ENCODE measurements around the gene ZNF865. TPM values are rescaled to one million over a fixed set of nuclear protein-coding genes. Genes with fewer than 3 reads are reported as not detected.

The ZNF865 gene
- total RNA-seq, 1 experiment from 2014 or later, result 3.8 TPM

DNA sequence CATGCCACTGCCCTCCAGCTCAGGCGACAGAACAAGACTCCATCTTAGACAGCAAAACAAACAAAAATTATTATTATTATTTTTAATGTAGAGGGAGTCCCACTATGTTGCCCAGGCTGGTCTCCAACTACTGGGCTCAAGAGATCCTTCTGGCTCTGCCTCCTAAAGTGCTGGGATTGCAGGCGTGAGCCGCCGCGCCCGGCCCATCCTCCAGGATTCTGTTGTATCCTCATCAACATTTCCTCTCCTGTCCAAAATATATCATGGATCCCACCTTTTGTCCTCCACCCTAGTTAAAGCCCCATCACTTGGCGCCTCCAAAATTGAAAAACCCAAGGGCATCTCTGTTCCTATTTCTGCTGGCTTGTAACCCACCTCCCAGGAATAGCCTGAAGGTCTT is 17.7 kb downstream of the ZNF865 start:
- no peak for DNase-seq (ENCODE audit: low read depth)

DNA sequence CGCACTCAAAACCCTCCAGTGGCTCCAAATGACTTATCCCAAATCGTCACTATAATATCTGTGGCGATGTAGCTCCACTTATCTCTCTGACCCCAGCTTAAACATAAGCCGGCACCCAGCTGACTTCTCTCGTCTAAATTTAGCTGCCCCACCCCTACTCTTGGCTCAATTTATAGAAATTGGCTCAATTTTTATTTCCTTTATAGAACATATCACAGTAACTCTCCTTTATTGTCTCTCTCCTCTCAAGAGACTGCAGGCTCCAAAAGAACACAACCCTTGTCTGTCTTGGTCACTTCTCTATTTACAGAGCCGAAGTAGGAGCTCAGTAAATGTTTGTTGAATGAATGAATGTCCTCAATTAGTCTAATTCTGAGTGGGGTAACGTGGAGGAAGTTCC is 18.1 kb downstream of the ZNF865 start:
- no peak for DNase-seq (ENCODE audit: low read depth)

DNA sequence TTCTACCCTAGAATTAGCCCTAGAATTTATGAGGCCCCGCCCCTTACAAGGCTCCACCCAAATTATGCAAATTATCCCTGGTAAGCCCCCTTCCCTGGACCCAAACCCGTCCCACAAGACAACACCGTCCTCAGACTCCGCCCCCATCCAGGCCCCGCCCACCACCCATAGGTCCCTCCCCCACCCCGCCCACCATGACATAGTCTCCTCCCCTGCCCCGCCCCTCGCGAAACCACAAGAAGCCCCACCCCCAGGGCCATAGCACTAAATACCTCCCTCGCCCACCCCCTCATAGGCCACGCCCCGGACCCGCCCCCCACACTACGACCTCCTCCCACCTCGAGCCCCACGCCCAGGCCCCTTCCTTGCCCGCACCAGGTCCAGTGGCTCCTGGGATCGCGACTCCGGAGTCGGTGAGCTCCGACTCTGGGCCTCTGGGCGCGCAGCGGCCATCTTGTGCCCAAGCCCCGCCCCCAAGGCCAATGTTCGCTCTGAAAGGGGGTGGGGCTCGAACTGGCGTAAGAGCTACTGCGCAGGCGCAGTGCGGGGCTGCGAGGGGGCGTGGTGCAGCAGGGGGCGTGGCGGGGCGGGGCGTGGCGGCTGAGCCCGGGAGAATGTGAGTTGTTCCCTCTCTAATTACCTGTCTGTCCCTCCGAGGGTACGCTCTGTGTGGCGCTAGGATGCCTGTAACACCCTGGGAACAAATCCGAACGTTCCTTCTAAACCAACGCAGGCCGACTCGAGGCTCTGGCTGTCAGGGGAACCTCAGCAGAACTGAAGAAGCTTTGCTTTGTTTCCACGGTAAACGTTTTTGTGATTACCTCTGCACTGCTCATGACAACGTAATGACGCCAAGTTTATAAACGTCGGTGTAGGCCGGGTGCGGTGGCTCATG is 18.9 kb downstream of the ZNF865 start, which contains the start of gene ZNF784:
TSS of gene ZNF784 (minus strand) at position 458 of the 895 bp plus-strand sequence. CDS start at position 453, 5 bp downstream.
- DNase-seq (ENCODE audit: low read depth), result peak; percentile 76

DNA sequence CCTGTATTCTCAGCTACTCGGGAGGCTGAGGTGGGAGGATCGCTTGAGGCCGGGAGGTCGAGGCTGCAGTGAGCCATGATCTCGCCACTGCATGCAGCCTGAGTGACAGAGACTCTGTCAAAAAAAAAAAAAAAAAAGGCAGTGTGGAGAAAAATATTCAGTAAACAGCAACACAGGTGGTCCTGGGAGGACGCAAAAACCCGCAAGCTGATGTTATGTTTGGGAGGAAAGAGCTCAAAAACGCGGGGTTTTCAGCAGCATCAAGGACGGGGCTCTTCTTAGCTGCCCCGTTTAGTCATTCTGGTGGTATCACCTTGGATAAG is 19.5 kb downstream of the ZNF865 start:
- no peak for DNase-seq (ENCODE audit: low read depth)

DNA sequence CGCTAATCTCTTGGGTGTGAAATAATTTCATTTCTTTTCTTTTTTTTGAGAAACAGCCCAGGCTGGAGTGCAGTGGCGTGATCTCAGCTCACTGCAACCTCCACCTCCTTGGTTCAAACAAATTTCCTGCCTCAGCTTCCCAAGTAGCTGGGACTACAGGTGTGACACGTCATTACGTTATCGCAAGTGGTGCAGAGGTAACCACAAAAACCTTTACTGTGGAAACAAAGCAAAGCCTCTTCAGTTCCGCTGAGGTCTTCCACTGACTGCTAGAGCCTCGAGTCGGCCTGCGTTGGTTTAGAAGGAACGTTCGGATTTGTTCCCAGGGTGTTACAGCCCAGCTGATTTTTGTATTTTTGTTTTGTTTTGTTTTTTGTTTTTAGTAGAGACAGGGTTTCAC is 20.9 kb downstream of the ZNF865 start:
- no peak for DNase-seq (ENCODE audit: low read depth)

DNA sequence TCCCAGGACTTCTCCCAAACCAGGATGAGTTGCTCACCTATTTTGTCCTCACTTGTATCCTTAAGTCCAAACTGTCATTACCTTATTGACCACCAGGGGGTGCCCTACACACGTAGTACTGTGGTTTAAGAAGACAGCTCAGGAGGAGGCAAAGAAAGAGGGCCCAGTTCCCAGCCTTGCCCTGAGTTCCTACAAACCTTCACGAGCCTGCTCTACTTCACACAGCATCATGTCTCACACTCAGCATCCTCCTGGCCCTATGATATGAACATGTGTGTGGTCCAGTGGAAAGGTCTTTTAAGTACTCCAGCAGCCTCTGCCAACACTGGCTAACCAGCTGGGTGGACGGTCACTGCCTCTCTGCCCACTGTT is 27.0 kb downstream of the ZNF865 start:
- peak; percentile 79 for DNase-seq (ENCODE audit: low read depth)

DNA sequence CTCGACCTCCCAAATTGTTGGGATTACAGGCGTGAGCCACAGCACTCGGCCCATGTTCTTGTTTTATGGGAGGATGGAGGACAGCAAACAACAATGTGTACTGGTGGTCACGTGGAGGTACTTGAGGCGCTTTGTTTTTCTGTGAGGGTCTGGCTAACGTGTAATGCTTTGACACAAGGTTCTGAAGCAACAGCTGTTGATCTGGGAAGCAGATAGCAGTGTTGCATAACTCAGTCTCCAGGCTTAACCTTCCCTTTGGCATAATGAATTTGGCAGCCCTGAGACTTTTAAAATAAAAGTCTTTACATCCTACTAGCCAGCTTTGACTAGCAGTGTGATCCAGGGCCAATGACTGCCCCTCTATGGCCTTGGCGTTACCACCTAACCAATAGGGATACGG is 28.4 kb downstream of the ZNF865 start:
- no peak for DNase-seq (ENCODE audit: low read depth)

DNA sequence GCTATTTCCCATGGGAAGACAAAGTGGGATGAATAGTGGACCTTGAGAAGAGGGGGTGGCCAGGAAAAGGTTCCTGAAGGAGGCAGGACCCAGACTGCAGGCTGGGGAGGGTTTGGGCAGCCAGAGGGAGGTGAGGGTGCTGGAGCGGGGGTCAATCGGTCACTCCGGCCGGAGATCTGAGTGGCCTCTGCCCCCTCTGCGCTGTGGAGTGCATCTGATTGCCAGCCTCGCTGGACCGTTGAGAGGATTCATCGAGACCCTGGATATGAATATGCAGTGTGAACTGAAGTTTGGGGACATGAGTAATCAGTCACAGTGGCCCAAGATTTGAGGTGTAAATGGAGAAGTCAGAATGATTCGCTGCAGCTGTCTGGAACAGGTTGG is 29.9 kb downstream of the ZNF865 start:
- no peak for DNase-seq (ENCODE audit: low read depth)

DNA sequence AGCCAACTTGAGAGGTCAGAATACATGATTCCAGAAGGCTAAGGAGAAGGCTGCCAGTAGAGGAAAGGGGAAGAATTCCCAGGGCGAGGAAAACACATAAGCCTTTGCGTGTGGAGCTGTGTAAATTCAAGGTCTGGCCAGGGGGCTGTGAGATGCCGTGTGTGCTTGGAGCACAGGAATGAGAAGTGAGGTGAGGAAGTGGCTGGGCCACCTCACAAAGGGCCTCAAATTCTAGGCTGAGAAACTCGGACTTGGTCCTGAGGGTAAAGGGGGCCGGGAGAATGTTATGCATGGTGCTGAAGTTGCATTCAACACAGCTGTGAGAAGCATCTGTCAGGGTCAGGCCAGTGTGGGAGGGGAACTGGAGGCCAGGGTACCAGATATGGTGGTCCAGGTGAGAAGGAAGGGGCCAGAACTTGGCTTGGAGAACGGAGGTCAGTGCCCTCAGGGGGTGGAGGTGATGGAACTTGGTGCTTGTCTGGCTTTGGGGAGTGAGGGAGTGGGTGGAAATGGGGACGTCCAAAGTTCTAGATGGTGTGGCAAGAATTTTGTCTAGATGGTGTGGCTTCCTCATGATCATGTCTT is 30.5 kb downstream of the ZNF865 start:
- no peak for DNase-seq (ENCODE audit: low read depth)

DNA sequence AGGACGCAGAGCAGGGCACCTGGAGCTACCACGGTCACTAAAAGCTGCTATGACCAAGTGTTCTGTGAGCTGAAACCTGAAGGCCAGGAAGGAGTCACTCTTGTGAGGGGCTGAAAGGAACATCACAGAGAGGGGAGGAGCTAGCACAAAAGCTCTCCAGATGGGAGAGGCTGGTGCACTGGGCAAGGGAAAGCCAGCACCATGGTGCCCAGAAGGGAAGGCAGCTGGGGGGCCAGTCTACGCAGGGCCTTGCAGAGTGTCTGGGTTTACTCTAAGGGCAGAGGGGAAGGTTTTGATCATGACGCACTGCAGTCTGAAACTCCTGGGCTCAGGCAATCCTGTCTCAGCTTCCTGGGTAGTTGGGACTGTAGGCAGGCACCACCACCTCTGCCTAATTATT is 31.3 kb downstream of the ZNF865 start:
- no peak for DNase-seq (ENCODE audit: low read depth)

DNA sequence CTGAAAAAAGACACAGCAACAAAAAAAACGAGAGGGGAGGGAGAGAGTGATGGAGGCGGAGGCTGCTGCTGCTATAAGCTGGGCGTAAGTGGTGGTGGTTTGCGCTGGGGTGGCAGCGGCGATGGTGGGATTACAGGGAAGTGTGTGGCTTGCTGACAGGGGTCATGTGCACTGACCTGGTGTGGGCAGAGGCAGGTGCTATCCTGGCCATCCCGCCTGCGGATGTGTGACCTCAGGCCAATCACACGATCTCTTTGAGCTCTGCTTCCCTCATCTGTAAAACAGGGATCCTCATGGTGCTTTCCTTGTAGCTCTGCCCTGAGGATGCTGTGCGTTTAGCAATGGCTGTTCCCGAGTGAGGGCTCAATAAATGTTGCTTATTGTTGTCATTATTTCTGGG is 32.1 kb downstream of the ZNF865 start:
- no peak for DNase-seq (ENCODE audit: low read depth)

DNA sequence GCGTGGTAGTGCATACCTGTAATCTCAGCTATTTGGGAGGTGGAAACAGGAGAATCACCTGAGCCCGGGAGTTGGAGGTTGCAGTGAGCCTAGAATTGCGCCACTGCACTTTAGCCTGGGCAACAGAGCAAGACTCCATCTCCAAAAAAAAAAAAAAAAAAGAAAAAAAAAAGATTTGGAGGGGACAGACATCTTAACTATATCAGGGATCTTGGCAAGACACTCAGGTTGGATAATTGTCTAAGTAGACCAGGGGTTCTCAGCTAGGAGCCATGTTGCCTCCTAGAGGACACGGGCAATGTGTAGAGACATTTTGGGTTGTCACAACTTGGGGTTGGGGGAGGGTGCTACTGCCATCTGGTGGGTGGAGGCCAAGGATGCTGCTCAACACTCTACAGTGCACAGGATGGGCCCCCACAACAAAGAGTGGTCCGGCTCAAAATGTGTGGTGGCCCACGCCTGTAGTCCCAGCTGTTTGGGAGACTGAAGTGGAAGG is 33.5 kb downstream of the ZNF865 start:
- DNase-seq (ENCODE audit: low read depth), result no peak

DNA sequence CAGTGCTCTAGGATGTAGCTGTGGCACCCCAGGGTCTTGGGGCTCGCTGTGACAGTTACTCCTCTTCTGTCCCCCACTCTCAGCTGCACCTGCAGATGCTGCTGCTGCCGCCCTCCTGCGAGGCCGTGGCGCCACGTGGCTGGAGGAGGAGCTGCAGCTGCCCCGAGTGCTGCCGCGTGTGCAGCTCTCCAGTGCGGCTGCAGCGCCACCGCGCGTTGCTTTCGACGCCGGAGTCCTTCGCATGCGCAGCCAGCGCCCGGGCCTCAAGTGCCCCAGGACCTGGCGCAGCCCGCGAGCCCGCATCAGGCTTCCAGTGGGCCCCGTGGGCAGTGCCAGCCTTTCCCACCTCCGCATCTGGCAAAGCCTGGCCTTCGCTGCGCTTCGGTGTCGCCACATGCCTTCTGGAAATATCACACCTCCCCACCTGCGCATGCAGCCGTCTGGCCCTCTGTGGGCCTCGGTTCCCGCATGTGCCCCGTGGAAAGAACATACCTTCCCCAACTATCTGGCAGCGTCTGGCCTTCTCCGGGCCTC is 34.7 kb downstream of the ZNF865 start:
- DNase-seq (ENCODE audit: low read depth), result no peak

DNA sequence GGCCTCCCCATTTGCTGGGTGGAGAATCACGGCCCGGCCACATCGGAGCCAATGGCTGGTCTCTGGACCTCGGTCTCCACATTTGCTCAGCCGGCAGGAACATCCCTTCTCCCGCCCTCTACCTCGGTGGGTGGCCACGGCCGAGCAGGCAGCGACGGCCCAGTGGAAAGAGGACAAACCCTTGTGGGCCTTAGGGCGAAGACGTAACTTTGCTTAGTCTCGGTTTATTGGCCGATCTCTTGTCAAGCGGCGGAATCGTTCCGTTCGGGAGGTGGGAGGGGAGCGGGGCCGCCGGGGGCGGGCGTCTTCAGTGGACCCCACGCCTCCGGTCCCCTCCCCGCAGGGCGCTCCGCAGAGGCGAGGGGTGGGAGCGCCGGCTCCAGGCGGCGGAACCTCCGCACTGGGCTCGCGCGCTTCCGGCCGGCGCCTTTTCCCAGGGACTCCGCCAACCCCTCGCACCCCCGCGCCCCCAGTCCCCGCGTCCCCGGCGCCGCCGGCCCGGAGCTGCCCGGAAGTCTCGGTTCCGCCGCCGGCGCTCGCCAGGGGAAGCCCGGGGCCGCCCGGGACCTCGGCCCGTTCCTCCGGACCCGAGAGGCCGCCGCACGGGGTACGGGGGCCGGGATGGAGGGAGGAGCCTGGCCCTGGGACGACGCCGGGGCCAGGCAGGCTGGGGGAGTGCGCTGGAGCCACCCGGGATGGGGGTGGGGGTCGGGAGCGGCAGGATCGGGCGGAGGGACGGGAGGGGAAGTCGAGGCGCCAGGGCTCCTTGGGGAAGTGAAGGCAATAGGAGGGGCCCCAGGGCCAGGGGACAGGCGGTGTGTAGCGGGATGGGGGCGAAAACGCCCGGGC is 35.4 kb downstream of the ZNF865 start, which contains the start of gene ZNF580:
TSS of gene ZNF580 (plus strand) at position 426 of the 849 bp plus-strand sequence. CDS start 1,507 bp downstream, outside the sequence.
- peak; percentile 60 for DNase-seq (ENCODE audit: low read depth)

DNA sequence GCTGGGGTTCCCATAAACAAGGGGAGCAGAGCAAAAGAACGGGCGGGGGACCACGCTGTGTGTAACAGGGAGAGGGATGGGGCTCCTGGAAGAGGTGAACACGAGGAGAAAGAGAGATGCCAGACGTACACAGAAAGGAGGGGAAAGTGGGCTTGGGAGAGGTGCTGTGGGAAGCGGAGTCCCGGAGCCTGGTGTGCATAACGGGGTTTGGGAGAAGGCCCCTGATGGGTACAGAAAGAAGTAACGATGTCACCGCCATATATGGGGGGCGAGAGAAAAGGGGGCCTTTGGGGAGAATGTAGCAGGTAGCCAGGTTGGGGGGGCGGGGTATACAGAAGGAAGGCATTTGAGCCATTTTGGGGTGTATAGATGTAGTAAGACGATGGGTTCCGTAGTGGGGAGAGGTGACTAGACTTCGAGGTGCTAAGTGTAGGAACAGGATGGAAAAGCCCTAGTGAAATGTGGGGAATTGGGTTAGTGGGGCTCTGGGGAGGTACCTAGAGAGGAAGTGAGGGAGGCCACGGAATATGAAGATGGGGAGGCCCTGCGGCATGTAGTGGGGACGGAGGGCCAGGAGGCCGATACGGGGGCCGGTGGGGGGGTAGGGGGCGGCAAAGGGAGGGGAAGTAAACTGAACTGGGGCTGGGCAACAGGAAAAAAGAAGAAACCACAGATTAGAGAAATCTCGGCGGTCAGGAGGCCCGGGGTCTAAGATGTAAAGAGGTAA is 36.1 kb downstream of the ZNF865 start:
- DNase-seq (ENCODE audit: low read depth), result no peak

DNA sequence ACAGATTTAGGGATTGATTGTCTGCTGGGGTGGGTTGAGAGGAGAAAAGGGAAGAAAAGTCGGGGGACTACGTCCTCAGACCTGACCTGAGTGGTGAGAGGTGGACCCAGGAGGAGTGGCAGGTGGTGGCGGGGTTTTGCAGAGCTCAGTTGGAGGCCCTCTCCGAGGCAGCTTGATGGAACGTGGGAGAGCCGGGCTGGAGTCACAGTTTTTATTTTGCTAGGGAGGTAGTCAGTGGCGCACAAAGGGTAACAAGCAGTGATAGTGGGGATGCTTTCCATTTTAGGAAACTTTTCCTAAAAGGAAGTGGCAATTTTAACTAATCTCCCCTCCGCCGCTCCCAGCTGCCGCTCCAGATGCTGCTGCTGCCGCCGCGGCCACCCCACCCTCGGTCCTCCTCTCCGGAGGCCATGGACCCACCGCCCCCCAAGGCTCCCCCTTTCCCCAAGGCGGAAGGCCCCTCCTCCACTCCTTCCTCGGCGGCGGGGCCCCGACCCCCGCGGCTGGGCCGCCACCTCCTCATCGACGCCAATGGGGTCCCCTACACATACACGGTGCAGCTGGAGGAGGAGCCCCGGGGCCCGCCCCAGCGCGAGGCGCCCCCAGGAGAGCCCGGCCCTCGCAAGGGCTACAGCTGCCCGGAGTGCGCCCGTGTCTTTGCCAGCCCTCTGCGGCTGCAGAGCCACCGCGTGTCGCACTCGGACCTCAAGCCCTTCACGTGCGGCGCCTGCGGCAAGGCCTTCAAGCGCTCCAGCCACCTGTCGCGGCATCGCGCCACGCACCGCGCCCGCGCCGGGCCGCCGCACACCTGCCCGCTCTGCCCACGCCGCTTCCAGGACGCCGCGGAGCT is 36.9 kb downstream of the ZNF865 start:
- DNase-seq (ENCODE audit: low read depth), result no peak

DNA sequence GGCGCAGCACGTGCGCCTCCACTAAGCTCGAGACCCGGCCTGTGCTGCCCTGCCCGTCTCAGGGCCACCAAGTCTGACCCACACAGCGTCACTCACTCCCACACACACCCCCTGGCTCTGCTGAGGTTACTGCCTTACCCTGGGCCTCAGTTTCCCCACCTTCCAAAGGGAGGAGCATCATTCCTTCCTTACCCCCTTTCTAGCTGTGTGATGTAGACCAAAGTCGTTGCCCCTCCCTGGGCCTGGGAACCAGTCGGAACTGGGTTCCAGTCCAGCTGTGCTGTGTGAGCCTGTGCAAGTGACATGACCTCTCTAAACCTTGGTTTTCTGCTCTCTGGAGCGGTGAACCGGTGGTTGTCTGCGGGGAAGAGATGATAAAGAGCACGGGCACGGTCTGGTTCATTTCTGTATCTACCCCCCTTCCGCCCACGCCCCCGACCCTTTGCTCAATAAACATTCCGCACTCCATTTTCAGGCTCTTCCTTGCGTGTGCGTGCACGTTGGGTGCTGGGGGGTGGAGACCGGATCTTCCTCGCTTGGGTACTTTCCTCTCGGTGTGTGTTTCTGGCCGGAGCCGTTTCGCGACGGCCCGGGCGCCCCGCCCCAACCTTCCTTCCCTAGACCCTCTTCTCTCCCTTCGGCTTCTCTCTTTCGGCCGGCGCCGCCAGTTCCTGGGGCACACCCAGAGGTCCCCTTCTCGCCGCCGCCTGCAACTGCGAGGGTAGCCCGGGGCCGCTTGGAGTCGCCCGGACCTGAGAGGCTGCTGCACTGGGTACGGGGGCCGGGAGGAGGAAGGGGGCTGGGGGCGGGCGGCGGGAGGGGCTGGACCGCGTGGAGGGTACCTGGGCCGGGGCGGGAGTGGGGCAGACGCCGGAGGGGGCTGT is 37.8 kb downstream of the ZNF865 start, which contains the start of gene ZNF581:
TSS of gene ZNF581 (plus strand) at position 647 of the 884 bp plus-strand sequence. CDS start 923 bp downstream, outside the sequence.
- peak; percentile 80 for DNase-seq (ENCODE audit: low read depth)

DNA sequence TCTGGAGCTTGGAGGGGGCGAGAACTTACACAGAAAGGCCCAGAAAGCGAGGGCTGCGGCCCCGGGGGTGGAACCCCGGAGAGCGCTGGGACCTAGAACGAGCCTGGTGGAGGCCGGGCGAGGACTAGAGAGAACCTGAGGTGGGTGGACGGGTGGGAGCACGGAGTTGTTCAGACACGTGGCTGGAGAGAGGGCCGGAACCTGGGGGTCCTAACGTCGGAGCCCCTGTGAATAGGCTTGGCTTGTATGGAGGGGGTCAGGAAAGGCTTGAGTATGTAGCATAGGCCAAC is 38.4 kb downstream of the ZNF865 start:
- no peak for DNase-seq (ENCODE audit: low read depth)

Measured in HT1080 (cell line).